Putamen (tissue), 1 donor: ENCODE measurements around the gene HMCN1.

Experiments used
- DNase-seq: peaks from one replicate; pipeline ENCODE4 v3.0.0-alpha.2; 2016; ENCODE audit warnings: low spot score

Gene HMCN1

DNA sequence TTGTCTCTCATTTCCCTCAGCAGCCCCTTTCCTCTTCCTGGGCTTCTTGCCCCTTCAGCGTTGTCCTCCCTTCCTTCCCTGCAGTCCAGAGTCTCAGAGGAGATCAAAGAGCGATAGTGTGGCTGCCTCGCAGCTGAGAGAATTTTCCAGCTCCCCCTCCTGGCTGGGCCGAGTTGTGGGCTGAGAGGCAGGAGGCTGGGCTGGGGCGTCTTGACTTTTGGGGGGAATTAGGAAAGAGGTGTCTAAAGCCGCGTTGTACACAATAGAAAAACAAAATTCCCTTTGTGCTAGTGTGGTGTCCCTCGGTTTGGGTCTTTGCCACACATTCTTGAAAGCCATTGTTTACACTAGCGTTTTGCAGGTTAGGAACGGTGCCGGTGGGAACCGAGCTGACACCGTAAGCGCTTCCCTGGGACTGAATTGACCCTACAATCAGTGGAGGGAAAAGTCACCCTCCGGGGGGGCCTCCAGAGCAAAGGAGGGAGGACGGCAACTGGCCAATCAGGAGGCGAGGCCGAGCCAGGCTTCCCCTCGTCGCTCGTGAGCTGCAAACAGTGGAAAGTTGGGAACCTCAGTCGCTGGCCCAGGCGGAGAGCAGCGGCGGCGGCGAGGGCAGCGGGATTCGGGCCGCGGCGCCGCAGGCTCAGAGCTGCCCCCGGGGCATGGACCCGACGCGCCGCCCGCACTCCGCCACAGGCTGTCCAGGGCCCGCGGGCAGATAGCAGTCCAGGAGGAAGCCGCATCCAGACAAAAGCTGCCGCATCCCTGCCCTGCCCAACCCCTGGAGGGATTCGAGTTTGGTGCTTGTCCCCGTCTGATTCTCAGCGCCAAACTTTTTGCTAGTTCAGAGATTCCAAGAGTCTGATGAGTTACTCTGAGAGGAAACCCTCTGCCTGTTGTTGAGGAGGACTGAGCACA lies at the start of gene HMCN1:
Gene HMCN1 (plus strand): TSS at position 574 of the 918 bp plus-strand sequence. CDS start 389 bp downstream, outside the sequence.
- peak; percentile 20 for DNase-seq

DNA sequence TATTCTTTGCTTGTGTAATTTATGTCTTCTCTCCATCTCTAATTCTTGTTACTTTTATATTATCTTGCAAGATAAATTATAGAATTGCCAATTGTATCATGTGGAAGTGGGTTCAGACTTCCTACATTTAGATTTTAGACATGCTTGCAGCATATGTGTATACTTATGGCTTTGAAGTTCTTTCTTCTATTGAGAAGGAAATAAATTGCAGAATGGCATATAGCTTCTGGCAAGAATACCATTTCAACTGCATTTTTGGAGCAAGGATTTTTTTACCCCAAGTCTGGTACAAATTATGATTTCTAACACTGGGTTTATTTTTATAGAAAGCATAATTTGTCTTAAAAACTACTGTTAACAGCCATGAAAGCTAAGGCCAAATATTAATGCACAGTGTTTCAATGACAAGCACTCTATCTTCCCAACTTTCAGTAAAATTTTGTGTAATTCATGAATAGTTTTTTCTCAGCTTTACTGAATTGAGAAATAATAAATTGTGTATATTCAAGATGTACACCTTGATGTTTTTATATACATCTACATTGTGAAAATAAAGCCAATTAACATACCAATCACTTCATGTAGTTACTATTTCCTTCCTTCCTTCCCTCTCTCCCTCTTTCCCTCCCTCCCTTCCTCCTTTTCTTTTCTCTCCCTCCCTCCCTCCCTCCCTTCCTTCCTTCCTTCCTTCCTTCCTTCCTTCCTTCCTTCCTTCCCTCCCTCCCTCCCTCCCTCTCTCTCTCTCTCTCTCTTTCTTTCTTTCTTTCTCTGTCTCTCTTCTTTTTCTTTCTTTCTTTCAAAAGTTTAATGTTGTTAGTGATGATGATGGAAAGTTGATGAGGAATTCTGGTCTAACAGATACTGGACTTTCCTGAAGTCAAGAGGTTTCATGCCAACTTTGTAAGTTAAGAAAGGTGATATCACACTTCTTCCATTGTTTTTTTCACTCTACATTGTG lies 47.1 kb upstream of the HMCN1 start:
- DNase-seq = no peak

DNA sequence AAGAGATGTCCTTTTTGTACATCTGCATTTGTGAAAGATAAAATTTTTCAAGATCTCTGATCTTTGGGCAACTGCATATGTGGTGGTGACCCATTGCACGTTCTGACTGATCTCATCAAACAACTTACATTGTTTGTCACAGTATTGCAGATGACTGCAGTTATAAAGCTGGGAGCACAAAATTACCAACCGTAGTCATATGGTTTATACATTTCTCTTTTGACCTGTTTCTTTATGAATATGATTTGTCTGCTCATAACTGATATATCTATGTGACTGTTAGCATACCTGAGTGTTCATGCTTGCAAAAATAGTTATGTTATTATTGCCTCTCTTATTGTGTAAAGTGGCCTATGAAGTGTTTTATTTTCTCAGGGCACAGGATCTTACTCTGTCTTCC lies 43.7 kb upstream of the HMCN1 start:
- no peak for DNase-seq

DNA sequence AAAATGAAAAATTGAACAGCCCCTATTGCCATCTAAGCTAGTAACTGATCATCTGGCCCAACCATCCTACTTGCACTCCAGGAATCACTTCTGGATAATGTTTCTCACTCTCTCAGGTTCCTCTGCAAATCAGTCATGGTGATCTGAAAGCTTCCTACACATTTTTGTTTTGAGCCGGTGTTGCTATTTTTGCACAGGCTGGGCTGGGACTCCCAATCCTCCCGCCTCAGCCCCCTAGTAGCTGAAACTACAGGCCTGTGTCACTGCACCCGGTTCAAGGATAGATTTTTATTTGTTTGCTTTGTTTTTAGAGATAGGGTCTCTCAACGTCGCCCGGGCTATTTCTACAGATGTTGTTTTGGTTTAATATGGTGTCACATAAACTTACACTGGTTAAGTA lies 40.5 kb upstream of the HMCN1 start:
- no peak for DNase-seq

DNA sequence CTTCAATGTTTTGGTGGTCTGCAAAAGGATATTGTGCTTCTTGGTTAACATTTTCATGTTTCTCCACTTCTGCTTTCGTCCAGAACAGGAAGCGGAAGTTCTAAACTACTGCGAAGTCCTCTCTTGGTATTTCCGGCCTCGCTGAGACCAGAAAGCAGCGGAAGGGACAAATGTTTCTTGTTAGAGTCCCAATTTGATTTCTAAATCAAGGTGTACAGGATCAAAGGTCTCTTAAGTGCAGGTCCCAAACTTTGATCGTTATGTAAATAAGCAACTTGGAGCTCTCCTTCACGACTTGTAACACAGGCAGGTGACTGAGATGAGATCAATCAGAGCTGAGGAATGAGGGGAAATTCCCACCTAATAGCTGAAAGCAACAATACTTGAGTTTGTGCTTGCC lies 40.1 kb upstream of the HMCN1 start:
- no peak for DNase-seq

DNA sequence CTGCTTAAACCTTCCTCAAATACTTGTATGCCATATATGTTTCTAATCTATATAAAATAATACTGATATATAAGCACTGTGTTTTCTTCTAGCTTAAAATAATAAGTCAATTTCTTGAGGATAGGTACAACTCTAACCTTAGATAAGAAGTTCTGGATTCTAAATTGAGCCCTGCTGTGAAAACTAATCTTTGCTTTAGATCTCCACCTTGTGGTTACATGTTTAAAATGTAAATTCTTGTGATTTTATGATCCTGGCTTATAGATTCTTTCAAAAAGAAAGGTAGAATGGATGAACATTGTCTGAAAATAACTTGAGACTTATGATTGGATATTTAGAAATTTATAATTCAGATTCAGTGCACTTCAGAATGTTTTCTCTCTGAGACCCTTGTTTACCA lies 38.9 kb upstream of the HMCN1 start:
- DNase-seq = no peak

DNA sequence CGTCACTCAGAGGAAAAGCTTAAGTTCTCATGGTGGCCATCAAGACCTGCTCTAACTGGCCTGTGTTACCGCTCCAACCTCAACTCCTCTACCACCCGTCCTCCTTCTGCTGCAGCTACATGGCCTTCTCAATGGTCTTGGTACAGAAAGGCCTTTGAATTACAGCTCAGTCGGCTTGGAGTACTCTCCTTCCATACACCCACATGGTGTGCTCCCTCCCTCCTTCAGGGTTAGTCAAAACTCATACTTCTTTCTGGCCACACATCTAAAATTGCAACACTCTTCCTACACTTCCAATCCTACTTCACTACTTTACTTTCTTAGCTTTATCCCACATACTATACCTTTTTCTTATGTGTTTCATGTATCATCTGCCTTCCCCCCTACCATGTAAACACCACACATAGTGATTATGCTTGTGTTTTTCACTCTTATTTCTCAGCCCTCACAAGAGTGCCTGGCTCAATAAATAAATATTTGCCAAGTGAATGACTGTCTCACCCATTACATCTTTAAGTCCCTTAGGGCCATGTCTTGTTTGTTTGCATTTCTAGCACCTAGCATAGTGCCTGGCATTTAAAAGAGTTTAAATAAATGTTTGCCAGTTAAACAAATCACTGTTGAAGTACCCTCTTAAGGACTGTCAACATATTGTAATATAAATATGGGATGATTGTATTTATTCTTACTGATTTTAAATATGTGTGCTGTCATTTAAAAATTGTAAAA lies 37.6 kb upstream of the HMCN1 start:
- DNase-seq = no peak

DNA sequence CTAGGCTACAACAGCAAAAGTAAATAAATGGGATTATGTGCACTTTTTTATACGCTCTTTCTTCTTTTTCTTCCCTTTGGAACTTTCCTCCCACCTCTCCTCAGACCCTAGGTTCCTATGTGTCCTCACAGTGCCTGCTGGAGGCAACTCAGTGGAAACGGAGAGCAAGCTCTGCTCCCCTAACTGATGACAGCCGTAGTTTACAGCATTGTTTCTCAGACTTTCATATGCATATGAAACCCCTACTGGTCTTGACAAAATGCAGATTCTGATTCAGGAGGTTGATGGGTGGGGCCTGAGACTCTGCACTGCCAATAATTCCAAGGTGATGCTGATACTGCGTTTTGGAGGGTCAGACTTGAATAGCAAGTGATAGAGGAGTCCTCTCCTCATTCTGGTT lies 34.3 kb upstream of the HMCN1 start:
- DNase-seq = no peak

DNA sequence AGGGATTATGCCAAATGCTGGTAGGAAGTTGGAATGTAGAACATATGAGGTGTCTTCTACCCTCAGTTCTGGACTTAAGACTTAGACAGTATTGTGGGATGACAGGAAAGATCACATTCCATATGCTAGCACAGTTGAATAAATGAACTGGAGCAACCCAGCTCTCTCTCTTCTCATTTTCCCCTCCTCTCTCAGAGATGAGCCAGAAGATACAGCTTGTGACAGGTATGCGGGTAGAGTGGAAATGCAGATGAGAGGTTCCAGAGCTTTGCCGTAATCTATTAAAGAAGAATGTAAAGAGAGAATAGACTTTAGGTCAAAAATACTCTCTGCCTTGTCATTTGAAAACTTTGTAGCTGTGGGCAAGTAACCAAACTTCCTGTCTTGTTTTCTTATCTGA lies 32.5 kb upstream of the HMCN1 start:
- DNase-seq = no peak

DNA sequence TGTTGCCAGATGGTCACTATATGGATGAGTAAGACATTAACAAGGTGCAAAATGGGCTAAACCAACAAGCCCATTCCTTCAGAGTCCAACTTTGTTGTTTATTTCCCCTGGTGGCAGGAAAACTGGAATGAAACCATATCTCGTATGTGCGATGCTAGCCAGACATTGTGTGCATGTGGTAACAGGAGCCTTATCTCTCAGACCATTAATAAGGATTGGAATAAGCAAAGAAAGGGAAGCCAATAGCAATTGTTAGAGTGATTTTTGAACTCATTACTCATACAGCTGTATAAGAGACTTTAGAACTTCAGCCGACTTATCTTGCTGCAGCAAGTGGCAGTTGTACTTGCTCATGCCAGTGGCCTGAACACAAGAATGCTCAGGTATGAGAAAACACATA lies 30.0 kb upstream of the HMCN1 start:
- no peak for DNase-seq

DNA sequence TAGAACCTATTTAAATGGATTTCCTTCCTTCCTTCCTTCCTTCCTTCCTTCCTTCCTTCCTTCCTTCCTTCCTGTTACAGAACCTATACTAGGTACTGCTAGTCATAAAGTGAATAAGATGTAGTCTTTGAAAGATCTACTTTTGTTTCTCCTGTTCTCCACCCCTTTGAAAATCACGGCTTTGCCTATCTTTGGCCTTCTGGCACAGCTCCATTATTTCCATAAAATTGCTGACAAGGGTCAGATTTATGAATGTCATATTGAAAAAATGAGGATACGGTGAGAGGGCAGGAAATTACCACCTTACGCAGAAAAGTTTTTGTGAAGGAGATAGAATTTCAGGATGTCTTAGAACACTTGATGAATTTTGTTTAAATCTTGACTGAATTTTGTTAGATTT lies 18.1 kb upstream of the HMCN1 start:
- DNase-seq = no peak

DNA sequence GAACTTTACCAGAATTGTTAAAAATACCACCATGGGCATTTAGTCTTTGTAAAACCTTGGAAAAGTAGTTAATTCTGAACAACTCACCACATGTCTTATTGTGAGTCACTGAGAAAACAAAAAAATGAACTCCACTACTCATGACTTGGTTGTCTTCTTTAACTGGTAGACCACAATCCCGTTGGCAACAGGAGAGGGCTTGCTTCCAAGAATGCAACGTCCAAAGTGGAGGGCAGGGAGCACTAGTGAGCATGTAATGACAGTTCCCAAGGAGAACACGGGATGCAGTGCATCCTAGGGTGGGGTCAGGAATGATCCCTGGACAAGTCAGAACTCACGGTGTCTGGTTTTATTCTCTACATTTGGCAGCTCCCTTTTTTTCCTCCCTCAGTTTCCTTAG lies 15.2 kb upstream of the HMCN1 start:
- DNase-seq = no peak

DNA sequence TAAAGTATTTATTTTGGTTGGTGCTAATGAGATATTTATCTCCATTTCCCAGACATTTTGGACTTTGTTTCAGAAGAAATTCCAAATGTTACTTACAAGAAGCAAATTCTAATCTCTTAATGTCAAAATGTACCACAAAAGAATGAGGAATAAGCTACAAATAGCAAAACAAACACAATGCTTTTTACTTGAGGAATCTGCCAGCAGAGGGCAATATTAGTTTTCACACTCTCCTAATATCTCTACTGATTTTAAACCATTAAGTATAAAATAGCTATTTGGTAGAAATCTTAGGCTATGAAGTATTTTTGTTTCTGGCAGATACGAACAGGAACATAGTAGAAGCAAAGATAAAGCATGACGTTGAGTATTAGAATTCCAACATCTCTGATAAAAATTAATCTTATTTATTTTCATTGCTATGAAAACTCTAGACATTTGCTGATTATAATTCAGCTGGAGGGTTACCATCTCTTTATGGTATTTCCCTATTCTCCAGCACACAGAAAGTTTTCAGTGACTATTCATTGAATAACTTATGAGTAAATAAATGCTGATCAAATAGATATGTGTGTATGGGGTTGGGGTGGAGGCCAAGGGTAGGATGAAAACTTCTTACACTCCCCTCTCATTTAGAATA lies 13.4 kb upstream of the HMCN1 start:
- DNase-seq = peak; percentile 15

DNA sequence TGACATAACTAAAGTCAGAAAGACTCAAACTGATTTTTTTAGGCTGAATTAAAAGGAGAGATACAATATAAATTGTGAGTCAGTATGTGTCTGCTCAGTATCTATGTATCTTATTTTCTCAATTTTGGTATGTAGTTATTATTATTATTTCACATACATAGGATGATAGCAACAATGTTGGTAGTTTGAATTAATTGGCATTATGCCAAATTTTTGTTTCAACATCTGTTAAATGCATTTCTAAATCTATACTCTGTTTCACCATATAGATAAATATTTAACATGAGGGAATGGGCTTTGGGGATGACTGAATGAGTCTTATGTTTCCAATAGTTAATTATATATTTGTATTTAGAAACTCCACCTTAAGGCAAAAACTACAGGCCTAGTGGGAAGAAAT lies 12.6 kb upstream of the HMCN1 start:
- no peak for DNase-seq

DNA sequence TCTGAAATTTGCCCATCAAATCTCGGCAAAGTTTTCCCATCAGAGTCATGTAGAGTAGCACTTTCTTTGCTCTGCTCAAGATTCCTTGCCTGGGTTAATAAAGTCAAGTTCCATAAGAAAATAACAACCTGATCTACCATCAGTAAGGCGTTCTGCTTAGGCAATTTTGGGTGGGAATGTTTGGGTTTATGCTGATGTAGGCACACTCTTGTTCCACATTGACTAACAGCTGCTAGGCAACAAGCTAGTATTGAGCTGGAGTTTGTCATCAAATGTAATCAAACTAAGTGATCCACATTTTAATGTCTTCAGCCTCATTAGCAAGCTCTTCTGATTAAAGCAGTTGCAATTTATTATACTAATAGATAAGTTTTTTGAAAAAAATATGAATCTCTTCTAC lies 12.1 kb upstream of the HMCN1 start:
- no peak for DNase-seq

DNA sequence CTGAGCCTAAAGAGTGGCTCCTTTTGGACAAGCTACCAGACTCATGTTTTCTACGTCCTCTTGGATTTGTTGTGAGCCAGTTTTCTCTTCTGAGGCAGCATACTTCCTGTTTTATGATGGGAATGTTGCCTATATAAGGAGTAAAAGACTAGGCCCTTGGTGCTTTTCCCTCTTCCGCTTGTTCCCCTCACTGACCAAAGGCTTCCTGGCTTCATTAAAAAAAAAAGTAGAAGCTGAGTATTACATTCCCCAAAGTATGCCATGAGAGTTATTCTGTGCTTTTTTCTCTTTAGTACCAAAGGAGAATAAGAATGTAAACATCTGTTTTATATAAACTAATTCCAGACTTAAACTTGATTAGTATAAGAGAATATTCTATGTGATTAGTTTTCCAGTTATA lies 6.5 kb upstream of the HMCN1 start:
- DNase-seq = no peak

DNA sequence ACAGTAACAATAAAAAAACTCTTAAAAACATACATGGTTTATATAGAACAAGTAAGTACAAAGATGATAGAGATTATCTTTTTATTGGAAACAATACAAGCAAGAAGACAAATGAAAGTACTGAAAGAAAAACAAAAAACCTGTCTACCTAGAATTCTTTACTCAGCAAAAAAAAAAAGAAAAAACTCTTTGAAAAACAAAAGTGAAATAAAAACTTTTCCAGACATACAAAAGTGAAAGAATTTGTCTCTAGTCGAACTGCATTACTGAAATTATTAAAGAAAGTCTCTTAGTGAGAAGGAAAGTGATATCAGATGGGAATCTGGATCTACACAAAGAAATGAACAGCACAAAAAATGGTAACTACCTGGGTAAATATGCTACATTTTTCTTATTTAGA lies 2.7 kb upstream of the HMCN1 start:
- DNase-seq = no peak

DNA sequence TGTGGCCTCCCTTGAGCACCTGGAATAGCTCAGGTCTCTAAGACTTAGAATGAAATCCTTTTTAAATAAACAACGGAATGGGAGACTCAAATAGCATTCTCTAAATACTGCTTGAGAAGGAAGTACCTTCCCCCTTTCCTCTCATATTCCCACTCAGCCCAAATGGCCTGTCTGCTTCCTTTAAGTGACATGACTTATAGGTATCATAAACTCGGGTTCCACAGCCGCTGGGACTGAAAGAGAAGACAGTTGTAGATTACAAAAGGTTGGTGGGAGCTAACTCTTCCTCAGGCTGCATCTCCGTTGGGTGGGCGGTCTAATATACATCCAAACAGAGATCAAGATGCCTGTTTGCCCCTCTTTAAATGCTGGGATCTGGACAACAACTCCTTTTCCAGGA lies 1.2 kb upstream of the HMCN1 start:
- DNase-seq = no peak

DNA sequence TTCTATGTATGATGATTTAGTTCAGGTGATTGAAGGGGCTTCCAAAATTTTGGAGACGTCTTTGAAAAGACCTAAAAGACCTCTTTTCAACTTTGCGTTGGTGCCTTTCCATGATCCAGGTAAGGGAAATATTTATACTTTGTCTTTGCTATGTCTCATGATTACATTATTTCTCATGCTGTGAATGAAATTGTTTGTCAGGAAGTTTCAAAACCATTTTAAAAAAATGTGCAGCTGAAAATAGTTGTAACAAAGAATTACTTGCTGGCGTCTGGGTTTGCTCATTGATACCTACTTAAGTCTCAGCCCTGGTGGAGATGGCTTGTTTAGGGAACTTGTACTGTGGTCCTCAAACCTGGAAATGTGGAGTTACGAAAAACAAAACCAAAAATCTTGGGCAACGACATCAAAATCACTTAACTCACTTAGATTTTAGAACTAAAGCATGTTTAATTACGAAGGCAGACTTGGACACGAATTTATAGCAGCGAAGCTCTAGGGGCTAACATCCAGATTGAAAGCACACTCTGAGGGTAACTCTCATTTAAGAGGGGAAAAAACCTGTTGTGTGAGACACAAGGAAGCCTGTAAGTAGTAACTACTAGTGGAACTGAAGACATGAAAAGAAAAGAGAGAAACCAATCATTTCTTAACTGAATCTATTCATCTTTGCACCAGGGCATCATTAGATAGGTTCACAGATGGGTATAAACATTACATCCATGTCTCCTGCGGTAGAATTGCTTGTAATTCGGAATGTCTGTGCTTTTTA lies 924 bp downstream of the HMCN1 start:
- DNase-seq = no peak

DNA sequence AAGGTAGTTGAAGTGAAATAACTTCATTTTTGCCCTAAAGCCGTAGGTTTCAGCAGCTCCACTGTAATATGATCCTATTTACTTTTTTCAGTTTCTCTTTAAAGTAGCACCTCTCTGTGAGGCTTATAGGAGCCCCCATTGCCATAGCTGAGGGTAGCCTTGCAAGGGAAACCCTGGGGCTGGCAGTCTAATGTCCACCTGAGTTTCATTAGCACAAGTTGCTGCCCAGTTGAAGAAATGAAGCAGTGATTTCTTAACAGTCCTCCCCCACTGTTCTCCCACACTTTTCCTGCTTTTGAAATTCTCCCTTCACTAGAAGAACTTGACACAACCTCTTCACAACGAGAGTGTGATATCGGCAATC lies 1.5 kb downstream of the HMCN1 start:
- DNase-seq = no peak

DNA sequence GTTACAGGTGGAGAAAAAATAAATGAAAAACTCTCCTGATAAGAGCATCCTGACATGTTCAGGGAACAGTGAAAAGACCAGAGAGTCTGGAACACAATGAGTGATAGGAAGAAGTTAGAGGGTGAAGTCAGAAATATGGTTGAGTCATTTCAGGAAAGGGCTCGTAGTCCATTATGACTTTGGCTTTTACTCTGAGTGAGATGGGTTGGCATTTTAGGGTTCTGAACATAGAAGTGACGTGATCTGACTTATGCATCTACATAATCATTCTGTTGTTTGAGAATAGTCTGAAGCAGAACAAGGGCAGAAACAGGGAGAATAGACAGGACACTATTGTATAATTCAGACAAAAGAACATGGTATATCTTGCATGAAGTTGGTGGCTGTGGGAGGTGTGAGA lies 5.8 kb downstream of the HMCN1 start:
- no peak for DNase-seq
